Measurements from ENCODE around the gene MOGAT1.
"Not testable (repeated sequence)": the region's sequence is repeated elsewhere in the genome, so short reads cannot be mapped to it uniquely, and the experiment has no call there.

- TF ChIP-seq, protein P1, sequence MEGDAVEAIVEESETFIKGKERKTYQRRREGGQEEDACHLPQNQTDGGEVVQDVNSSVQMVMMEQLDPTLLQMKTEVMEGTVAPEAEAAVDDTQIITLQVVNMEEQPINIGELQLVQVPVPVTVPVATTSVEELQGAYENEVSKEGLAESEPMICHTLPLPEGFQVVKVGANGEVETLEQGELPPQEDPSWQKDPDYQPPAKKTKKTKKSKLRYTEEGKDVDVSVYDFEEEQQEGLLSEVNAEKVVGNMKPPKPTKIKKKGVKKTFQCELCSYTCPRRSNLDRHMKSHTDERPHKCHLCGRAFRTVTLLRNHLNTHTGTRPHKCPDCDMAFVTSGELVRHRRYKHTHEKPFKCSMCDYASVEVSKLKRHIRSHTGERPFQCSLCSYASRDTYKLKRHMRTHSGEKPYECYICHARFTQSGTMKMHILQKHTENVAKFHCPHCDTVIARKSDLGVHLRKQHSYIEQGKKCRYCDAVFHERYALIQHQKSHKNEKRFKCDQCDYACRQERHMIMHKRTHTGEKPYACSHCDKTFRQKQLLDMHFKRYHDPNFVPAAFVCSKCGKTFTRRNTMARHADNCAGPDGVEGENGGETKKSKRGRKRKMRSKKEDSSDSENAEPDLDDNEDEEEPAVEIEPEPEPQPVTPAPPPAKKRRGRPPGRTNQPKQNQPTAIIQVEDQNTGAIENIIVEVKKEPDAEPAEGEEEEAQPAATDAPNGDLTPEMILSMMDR (IDR thresholded peaks at IDR 0.05): not testable (repeated sequence)
- not testable (repeated sequence) for TF ChIP-seq POLR2AphosphoS5 (IDR thresholded peaks at IDR 0.05)
These were observed 48.3 kb downstream of the MOGAT1 start for GRCh38 chr2:222719787-222720186.
